SU-DHL-6 (cell line): ENCODE results near the gene AFF3.

Experiments used
- H2AFZ ChIP-seq: fragments of 200-600 bp; sonication (generic); 2 replicates; pipeline ENCODE4 v1.6.1; 2014; ENCODE audit warnings: low read depth, mild to moderate bottlenecking, moderate library complexity, mixed read lengths, antibody characterized with exemption, low read length; ENCODE audit not compliant: severe bottlenecking
- H3F3A ChIP-seq: fragments of 200-600 bp; shearing (Covaris generic); 2 replicates; pipeline ENCODE4 v1.6.0; 2016; ENCODE audit warnings: antibody characterized with exemption, mild to moderate bottlenecking; ENCODE audit not compliant: insufficient read depth
- H3K27ac ChIP-seq: fragments of 200-600 bp; sonication (generic); 2 replicates; pipeline ENCODE4 v1.5.1; 2016; ENCODE audit warnings: low read depth, mild to moderate bottlenecking, low read length, moderate library complexity, mixed read lengths
- H3K27me3 ChIP-seq: fragments of 200-600 bp; sonication (generic), shearing (Covaris generic); 2 replicates; pipeline ENCODE4 v1.6.0; 2014; ENCODE audit warnings: mild to moderate bottlenecking, low read length
- H3K36me3 ChIP-seq: fragments of 200-600 bp; sonication (generic); 2 replicates; pipeline ENCODE4 v1.6.1; 2014; ENCODE audit warnings: mild to moderate bottlenecking, low read length, mixed read lengths
- H3K4me2 ChIP-seq: fragments of 300-600, 200-600 bp; shearing (Covaris generic), sonication (generic); 2 replicates; pipeline ENCODE4 v1.6.0; 2014; ENCODE audit warnings: low read length, low read depth, mild to moderate bottlenecking; ENCODE audit not compliant: poor library complexity, severe bottlenecking
- H3K4me3 ChIP-seq: fragments of 200-600 bp; sonication (generic); 2 replicates; pipeline ENCODE4 v1.5.1; 2014; ENCODE audit warnings: antibody characterized with exemption, low read length, mild to moderate bottlenecking, mixed read lengths; ENCODE audit not compliant: insufficient read depth, poor library complexity, severe bottlenecking
- H3K79me2 ChIP-seq: fragments of 200-600 bp; sonication (generic); 2 replicates; pipeline ENCODE4 v1.6.1; 2014; ENCODE audit warnings: mild to moderate bottlenecking, low read length, moderate library complexity; ENCODE audit not compliant: insufficient read depth
- H3K9ac ChIP-seq: fragments of 200-600 bp; sonication (generic); 2 replicates; pipeline ENCODE4 v1.7.0; 2014; ENCODE audit warnings: mild to moderate bottlenecking, low read length
- H3K9me2 ChIP-seq: fragments of 200-600 bp; sonication (generic); replicated peaks from 2 replicates; pipeline ENCODE4 v1.6.1; 2014; ENCODE audit warnings: low read length; ENCODE audit not compliant: insufficient read depth
- H3K9me3 ChIP-seq: fragments of 200-600 bp; sonication (generic); 2 replicates; pipeline ENCODE4 v1.6.1; 2014; ENCODE audit warnings: low read length, mixed read lengths; ENCODE audit not compliant: insufficient read depth
- H4K20me1 ChIP-seq: fragments of 200-600 bp; sonication (generic); 2 replicates; pipeline ENCODE4 v1.6.1; 2014; ENCODE audit warnings: low read depth, mild to moderate bottlenecking, antibody characterized with exemption, low read length, moderate library complexity, mixed read lengths
- CTCF ChIP-seq: fragments of 200-600 bp; sonication (generic); IDR thresholded peaks from one replicate; pipeline ENCODE4 v1.5.1; 2017; ENCODE audit warnings: antibody characterized with exemption, mild to moderate bottlenecking, low read length, moderate library complexity; ENCODE audit not compliant: insufficient read depth, poor library complexity, severe bottlenecking
- EZH2phosphoT487 ChIP-seq: fragments of 200-600 bp; sonication (generic), shearing (Covaris generic); conservative IDR thresholded peaks from 2 replicates; pipeline ENCODE4 v1.6.1; 2018; ENCODE audit warnings: mild to moderate bottlenecking, antibody characterized with exemption, low read length, moderate library complexity, mixed read lengths

The AFF3 gene

GRCh38 chr2:100186126-100186525 lies 43.7 kb upstream of the AFF3 start:
- H2AFZ ChIP-seq: no peak overlapping the region
- no peak overlapping the region for H3K4me2 ChIP-seq
- no peak overlapping the region for H3K9ac ChIP-seq
- no peaks in the 10 kb centered on the region for H3K9me3 ChIP-seq
- no peaks in the 10 kb centered on the region for H4K20me1 ChIP-seq
- H3K27ac ChIP-seq: no peak overlapping the region
- H3K79me2 ChIP-seq: no peaks in the 10 kb centered on the region
- no peaks in the 10 kb centered on the region for H3K36me3 ChIP-seq
- H3K27me3 ChIP-seq: no peaks in the 10 kb centered on the region
- H3F3A ChIP-seq: no peaks in the 10 kb centered on the region
- H3K4me3 ChIP-seq: no peak overlapping the region
- TF ChIP-seq EZH2phosphoT487 (no peak), CTCF (no peak)
- H3K9me2 ChIP-seq: no peaks in the 10 kb centered on the region

- H2AFZ ChIP-seq: no peak overlapping the region
- H3K79me2 ChIP-seq: no peaks in the 10 kb centered on the region
- H3K4me3 ChIP-seq: no peak overlapping the region
- H3F3A ChIP-seq: no peaks in the 10 kb centered on the region
- no peak overlapping the region for H3K9ac ChIP-seq
- H3K27ac ChIP-seq: no peak overlapping the region
- no peaks in the 10 kb centered on the region for H4K20me1 ChIP-seq
- no peaks in the 10 kb centered on the region for H3K9me3 ChIP-seq
- H3K27me3 ChIP-seq: no peaks in the 10 kb centered on the region
- TF ChIP-seq EZH2phosphoT487: no peak
- TF ChIP-seq CTCF: no peak
- H3K36me3 ChIP-seq: no peaks in the 10 kb centered on the region
- H3K4me2 ChIP-seq: no peak overlapping the region
- H3K9me2 ChIP-seq: no peaks in the 10 kb centered on the region
Measured at GRCh38 chr2:100185516-100185915, 43.1 kb upstream of the AFF3 start.

GRCh38 chr2:100185105-100185504 lies 42.7 kb upstream of the AFF3 start:
- Histone ChIP-seq H3K27me3 (no peaks in the 10 kb centered on the region), H3K9ac (no peak overlapping the region), H3K9me3 (no peaks in the 10 kb centered on the region), H3K4me3 (no peak overlapping the region), H3F3A (no peaks in the 10 kb centered on the region), H3K79me2 (no peaks in the 10 kb centered on the region), H3K9me2 (no peaks in the 10 kb centered on the region), H3K27ac (no peak overlapping the region), H4K20me1 (no peaks in the 10 kb centered on the region), H3K4me2 (no peak overlapping the region), H2AFZ (no peak overlapping the region), H3K36me3 (no peaks in the 10 kb centered on the region)
- TF ChIP-seq CTCF (no peak), EZH2phosphoT487 (no peak)

GRCh38 chr2:100184055-100184737 lies 41.8 kb upstream of the AFF3 start:
- no peaks in the 10 kb centered on the region for H3F3A ChIP-seq
- H3K9me2 ChIP-seq: no peaks in the 10 kb centered on the region
- H3K36me3 ChIP-seq: no peaks in the 10 kb centered on the region
- H3K4me3 ChIP-seq: no peak overlapping the region
- H3K27ac ChIP-seq: no peak overlapping the region
- no peaks in the 10 kb centered on the region for H3K9me3 ChIP-seq
- H3K9ac ChIP-seq: no peak overlapping the region
- TF ChIP-seq EZH2phosphoT487: no peak
- TF ChIP-seq CTCF: no peak
- no peaks in the 10 kb centered on the region for H4K20me1 ChIP-seq
- H3K79me2 ChIP-seq: no peaks in the 10 kb centered on the region
- H3K27me3 ChIP-seq: no peaks in the 10 kb centered on the region
- H2AFZ ChIP-seq: no peak overlapping the region
- no peak overlapping the region for H3K4me2 ChIP-seq
